ENCODE measurements around the gene TBC1D2.

- no peak for TF ChIP-seq GATA3 (IDR thresholded peaks at IDR 0.05; ENCODE audit: low read depth, low read length)
- no peak for TF ChIP-seq GATA2 (IDR thresholded peaks at IDR 0.05; ENCODE audit: low read depth, low read length)
Measured at GRCh38 chr9:98226516-98226915, 28.9 kb downstream of the TBC1D2 start.
